GM19023 (cell line): ENCODE measurements around the gene RIPOR1.
"Not testable (repeated sequence)": the region's sequence is repeated elsewhere in the genome, so short reads cannot be mapped to it uniquely, and the experiment has no call there.

ENCODE experiments used
- ATAC-seq: cut with Tn5 transposase; IDR thresholded peaks from one replicate; pipeline ENCODE4 v1.9.1; 2021; ENCODE audit warnings: mild to moderate bottlenecking, moderate library complexity; ENCODE audit not compliant: unreplicated experiment

RIPOR1 gene

DNA sequence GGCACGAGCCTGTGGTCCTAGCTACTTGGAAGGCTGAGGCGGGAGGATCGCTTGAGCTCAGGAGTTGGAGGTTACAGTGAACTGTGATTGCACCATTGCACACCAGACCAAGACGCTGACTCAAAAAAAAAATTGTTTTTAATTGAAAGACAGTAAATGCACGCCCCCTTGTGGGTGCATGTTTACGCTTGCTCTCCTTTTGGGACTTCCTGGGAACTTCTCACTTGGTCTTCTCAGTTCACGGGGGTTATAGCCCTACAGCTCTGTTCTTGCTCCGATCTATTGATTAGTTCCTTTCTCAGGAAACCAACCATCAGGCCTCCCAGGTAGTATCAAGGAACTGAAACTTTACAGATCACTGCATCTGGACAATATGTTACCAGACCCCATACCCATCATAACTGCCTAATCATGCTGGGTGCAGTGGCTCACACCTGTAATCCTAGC, 14.2 kb upstream of the RIPOR1 start:
- ATAC-seq = peak; percentile 44

DNA sequence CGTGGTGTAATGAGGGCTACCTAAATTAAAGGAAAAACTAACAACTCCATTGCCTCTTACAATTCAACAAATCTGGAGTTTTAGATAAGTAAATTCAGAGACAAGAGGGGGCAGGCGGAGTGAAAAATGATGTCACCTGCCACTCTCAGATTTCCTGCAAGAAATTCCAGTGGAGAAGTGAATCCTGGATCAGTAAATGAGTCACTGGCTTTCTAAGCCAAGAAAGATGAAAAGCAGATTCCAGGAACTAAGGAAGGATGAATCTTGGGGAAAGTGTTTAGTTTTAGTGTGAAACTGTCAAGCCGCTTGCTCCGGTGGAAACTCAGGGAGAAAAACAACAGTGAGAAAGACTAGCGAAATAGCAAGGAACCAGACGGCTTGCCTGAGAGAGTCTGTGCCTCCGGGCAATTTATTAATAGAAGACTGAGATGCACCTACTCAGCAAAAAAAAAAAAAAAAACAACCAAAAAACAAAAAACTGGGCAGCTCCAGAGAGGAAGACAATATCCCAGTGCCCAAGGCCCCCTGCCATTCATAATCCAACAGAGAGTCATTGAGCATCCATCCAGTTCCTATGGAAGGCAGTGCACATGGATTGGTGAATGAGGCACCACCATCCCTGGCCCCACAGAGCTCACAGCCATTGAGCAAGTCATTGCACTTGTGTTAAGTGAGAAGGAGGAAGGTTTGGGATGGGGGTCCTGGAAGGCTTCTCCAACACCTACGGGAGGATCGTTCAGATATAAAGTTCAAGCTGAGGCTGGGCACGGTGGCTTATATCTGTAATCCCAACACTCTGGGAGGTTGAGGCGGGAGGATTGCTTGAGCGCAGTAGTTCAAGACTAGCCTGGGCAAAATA, 12.1 kb upstream of the RIPOR1 start:
- ATAC-seq = no peak

DNA sequence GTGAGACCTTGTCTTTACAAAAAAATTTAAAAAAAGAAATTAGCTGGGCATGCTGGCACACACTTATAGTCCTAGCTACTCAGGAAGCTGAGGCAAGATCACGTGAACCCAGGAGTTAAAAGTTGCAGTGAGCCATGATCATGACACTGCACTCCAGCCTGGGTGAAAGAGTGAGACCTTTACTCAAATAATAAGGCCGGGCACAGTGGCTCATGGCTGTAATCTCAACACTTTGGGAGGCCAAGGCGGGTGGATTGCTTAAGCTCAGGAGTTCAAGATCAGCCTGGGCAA, 11.5 kb upstream of the RIPOR1 start:
- no peak for ATAC-seq

DNA sequence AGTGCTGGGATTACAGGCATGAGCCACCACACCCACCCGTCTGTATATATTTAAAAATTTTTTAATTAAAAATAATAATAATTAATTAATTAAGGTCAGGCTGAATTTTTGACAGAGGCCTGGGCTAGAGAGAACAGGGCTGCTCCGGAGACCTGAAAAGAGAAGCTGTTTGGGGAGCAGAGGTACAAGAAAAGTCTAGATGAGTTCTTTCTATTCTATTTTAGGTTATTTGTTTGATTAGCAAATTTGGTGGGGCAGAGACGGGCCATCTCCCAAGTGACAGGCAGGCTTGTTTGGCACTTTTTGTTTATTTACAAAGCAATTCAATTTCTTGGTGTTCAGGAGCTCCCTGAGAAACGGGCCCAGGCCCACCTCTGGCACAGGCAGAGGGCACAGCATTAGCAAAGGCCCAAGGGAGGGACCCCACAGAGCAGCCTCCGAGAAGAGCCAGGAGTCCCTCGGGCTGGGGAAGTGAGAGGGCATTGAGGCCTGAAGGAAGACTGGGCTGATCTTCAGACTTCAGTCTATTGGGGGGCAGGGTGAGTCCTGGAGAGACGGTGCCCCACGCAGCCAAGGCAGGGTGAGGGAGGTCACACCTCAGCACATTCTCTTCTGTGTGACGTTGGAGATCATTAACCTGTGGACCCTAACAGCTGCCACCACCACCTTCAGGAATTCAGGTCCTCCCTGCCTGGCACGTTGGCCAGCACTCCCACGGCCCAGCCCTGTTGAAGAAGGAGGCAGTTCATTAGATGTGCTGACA, 10.8 kb upstream of the RIPOR1 start:
- peak; percentile 37 for ATAC-seq

DNA sequence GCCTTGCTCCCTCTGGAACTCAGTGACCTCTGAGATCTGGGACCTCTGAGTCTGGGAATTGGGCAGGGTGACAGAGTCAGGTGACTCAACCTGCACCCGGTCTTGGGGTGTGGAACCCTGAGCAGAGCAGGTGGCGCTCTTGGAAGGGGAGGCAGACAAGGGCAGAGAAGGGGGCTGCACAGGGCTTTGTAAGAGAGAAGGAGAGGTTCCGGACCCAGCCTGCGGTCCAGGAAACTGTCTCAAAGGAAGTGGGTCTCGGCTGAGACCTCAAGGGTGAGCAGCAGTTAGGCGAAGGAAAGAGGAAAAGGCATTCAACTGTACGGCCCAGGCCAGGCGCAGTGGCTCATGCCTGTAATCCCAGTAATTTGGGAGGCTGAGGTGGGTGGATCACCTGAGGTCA, 10.0 kb upstream of the RIPOR1 start:
- ATAC-seq = no peak

DNA sequence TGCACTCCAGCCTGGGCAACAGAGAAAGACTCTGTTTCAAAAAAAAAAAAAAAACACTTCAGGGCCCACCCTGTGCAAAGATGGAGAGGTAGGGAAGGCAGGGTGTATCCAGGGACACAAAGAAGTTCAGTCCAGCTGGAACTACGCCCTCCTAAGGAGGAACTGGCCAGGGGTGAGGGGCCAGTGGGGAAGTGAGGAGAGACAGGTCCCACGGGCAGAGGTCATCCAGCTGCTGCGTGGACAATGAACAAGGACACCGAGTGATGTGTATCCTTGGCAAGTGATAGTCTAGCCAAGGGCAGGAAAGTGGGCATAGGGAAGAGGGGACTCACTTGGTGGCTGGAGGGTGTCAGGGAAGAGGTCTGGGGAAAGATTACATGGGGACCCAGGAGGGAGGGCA, 9.4 kb upstream of the RIPOR1 start:
- no peak for ATAC-seq

DNA sequence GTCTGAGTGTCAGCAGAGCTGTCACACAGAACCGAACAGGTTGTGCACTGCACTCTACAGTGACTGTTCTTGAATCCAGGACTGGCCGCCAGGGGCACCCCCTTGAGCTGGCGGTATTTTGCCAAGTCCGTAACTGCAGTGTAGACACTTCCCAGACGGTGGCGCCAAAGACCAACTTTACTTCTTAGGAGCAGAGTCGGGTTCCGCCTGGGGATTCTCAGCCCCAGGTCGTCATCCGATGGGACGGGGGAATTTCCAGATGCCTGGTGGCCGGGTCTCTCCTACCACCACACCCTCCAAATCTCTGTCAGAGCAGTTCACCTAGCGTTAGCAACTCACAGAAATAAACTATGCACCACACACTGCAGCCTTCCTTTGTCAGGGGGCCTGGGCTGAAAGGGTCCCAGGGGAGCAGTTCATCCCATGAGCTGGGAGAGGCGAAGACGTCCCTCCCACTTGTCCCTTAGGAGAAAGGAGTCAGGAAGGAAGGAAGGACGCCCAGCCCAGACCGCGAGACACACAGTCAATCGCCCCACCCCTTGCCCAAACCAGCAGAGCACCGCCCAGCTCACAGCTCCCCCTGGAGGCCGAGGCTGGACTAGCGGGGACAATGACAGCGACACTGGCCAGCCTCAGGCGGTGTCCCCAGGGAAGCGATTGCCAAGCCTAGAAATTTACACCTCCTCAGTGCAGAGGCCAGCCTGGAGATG, 7.4 kb upstream of the RIPOR1 start:
- peak; percentile 71 for ATAC-seq

DNA sequence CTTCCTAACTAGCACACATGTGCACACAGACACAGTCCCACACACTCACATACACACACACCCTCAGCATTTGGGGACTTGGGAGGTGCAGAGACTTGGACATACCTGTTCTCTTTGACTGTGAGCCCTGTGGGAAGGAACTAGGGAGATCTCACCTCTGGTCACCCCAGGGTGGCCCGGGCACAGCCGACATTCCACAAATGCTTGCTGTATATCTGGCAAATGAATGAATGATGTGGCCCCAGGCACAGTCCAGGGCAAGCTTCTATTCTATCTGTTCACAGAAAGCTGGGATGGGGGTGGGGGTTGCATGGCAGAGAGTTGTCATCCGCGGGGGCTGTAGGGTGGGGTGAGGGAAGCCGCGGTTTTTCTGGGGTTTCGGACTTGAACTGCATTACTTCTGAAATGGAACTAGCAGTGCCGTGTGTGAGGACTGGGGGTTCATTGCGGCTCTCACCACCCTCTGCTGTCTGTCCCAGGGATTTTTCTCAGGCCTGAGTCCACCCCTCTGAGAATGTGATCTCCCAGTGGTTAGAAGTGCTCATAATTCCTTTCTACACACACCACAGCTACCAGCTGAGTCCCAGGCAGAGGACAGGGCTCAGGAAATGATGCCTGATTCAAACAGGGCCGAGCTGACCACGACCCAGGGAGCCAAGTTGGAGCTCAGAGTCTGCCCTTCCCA, 3.3 kb upstream of the RIPOR1 start:
- no peak for ATAC-seq

DNA sequence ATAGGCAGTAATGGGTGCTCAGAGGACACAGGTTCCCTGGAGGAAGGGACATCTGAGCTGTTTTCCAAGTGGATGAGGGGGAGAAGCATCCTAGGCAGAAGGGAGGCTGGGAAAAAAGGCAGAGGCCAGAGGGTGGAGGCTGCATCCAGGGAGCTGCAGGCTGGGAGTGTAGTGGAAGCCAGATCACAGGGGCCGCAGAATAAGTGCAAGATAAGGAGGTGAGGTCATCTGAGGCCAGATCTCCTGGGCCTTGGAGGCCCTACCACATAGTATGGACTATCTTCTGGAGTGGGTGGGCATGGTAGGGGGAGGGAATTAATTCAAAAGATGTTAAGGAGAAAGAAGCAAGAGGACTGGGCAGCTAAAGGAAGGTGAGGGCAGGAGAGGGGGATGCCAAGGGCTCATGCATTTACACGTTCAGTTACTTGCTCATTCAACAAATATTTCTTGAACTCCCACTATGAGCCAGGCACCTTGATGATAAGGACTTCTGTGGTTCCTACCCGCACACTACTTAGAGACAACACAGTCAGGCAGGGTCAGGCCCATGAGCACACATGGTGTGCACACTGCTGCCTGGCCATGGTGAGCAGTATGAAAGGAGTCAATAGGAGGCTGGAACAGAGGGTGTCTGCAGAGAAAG, 2.4 kb upstream of the RIPOR1 start:
- no peak for ATAC-seq

DNA sequence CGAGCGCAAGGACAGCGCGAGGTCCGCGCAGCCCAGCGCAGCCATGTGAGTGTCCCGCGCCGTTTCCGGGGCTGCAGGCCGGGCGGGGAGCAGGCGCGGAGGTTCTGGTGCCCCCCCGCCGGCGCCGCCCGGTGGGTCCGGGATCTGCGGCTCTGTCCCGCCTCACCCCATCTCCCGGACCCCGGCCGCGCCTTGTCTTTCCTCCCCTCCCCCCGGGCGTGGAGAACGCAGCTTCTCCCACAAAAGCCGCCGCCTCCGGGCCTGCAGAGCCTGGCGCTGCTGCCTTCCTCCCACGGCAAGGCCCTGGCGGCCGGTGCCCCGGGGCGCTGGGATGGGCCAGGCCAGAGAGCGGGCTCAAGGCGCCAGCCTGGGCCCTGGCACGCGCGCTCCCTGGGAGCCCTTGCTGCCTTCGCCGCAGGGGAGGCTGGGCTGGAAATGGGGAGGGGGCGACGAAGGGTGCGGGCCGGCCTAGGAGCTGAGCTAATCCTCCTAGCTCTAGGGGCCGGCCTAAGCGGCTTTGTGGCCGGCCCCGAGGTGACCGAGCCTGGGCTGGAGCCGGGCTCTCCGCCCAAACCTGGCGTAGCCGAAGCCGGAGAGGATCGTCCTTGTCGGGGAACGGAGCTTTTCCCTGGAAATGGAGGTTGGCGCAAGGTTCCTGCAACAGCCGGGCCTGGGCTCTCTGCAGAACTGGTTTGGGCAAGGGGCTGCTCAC, 397 bp downstream of the RIPOR1 start:
- ATAC-seq = peak; percentile 25

DNA sequence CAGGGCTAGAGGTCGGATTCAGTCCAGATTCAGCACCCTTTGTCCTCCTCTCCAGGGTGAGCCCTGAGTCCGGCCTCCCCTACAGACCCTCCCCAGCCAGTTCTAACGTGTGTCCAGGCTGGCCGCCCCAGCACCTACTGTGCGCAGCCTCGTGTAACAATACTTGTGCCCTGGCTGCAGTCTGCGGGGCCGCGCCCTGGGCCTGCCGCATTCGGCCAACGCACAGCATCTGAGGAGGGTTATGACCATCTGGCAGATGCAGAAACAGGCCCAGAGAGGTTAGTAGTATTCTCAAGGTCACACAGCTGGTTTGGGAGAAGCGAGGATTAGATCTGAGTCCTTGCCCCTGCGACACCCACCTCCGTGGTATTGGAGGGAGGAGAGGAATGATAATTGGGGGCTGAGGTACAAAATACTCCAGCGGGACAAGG, 968 bp downstream of the RIPOR1 start:
- no peak for ATAC-seq

DNA sequence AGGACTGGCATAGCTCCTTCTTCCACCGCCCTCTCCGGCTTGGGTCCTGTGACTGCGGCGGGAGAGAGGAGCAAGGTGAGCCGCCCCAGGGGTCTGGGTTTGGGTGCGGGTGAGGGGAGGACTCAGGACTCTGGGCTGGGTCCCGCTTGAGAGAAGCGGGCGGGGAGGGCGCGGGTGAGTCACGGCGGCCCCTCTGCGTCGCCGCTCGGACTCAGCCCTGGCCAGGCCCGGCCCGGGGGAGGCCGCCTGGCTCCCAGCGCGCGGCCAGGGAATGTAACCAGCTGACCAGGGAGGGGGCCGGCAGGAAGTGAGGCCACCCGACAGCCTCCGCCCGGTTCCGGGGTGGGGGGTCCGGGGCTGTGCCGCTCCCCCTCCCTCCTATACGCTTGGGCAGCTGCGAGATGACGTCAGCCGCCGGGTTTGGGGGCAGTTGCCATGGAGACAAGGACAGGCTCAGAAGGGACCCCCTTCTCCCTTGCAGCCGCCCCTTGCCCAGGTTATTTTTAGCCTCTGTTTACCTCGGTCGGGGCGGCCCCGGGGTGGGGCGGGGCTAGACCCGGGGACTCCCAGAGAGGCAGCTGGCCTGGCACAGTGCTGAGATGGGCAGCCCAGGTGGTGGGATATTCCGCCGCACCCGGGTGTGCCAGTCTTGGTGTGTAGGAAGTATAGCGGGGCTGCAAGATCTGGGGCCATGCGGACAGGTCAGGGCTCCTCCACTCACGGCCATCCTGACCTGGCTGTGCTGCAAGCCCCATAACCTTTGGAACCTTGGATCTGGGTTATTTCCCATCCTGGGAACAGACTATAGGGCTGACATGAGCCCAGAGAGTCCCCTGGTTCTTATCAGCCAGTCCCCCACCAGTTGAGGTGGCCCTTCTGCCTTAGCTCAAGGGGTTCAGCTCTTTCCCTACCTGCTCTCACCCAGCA, 1.6 kb downstream of the RIPOR1 start:
- no peak for ATAC-seq

DNA sequence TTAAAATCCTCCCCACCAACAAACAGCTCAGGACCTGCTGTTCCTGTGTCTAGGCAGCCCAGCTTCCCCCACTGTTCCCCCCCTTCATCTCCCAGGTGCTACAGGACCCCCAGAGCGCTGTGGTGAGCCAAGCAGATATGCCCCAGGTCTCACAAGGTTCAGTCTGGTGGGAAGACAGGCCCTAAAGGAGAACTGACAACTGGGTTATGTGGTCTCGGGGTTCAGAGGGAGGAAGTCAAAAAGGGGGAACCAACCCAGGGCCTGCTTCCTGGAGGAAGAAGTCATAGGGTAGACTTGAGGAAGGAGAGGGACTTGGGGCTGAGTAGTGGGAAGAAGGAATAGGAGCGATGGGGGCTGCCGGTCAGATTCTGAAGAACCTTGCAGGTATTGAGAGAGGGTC, 2.6 kb downstream of the RIPOR1 start:
- ATAC-seq = no peak

DNA sequence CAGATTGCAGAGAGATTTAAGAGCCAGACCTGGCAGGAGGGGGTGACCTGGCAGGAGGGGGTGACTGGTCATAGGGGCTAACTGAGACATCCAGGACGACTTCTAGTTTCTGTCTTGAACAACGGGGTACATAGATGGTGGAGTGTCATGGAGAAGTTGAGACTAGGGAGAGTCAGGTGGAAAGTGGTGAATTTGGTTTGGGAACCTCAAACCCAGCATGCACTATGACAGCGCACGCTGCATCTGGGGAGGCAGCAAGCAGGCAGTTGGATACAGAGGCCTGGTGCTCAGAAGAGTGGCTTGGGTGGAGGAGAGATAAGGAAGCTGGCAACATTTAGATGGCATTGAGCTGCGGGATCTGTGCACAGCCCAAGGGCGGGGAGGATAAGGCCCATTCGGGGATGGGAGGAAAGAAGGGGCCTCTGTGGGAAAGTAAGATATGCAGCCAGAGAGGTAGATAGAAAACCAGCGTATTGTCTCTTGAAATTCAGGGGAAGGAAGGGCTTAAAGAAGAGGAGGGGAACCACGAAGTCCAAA, 4.5 kb downstream of the RIPOR1 start:
- no peak for ATAC-seq

DNA sequence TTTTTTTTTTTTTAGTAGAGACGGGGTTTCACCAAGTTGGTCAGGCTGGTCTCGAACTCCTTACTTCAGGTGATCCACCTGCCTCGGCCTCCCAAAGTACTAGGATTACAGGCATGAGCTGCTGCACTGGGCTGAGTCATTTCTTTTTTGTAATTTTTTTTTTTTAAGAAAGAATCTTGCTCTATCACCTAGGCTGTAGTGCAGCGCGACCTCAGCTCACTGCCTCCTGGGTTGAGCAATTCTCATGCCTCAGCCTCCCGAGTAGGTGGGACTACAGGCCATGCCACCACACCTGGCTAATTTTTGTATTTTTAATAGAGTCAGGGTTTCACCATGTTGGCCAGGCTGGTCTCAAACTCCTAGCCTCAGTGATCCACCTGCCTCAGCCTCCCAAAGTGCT, 5.4 kb downstream of the RIPOR1 start:
- ATAC-seq = not testable (repeated sequence)

DNA sequence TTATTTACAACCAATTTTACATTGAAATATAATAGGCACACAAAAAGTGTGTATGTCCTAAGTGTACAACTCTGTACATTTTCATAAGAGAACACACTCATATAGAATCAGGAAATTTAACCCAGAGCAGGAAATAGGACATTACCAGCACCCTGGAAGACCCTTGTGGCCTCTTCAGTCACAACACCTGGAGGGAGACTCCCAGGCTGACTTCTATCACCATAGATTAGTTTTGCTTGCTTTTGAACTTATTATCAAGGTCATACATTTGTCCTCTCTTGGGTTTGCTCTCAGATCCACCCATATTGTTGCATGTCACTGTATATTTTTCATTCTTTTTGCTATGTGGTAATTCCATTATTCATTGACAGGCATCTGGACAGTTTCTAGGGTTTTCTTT, 5.8 kb downstream of the RIPOR1 start:
- ATAC-seq = no peak

DNA sequence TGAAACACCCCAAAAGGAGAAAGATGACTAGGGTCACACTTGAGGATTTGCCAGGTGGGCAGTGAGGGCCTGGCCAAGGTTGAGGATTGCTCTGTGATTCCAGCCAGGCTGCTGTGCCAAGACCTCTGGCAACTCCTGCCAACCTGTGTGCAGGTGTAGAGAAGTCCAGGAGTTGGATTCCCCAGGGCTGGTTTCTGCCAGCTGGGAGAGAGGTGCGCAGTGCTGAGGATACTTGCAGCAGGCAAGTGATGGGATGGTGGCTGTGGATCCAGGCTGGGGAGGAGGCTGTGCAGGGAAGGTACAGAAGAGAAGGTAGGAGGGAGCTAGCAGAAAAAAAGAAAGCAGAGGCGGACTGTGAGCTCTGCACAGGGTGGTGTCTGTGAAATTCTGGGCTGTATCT, 6.6 kb downstream of the RIPOR1 start:
- no peak for ATAC-seq

DNA sequence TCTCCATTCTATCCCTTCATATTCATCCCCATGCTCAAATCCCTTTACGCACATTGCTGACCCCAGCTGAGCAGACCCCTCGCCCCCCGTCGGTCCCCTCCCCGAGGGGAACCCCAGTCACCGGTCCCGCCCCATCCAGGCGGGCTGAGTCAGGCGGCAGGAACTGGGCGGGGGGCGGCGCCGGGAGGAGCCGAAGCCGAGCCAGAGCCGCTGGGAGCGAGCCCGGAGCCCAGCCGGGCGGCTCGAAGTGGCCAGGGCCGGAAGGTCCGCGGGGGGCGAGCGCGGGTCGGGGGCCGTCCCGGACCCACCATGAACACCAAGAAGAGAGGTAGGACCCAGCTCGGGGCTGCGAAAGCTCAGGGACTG, 8.6 kb downstream of the RIPOR1 start:
- ATAC-seq = peak; percentile 34
